ENCODE results near the gene HADHB.

GRCh38 chr2:26285931-26286330 lies 41.2 kb downstream of the HADHB start:
- TF ChIP-seq POLR2AphosphoS5 (IDR thresholded peaks at IDR 0.05; ENCODE audit: low read depth, low read length) (no peak), ZNF777 (CRISPR knock-in tag; IDR thresholded peaks at IDR 0.05) (no peak)
